ENCODE results near the gene STAT3.

DNA sequence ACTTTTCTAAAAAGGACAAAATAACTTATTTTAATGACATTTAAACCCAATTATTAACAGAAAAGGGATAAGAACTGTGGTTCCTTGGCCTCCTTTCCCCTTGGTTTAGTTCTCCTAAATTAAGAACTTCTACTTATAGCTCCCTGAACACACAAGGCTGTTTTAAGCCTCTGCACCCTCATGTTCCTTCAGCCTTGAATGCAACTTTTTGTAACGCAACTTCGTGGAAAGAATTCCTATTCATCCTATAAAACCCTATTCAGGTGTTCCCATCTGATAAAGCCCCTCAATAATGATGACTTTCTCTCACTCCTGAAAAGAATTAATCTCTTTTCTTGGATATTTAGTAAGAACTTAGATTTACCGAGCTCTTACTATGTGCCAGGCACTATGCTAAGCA, 6.3 kb downstream of the STAT3 start:
- TF ChIP-seq, protein P1, sequence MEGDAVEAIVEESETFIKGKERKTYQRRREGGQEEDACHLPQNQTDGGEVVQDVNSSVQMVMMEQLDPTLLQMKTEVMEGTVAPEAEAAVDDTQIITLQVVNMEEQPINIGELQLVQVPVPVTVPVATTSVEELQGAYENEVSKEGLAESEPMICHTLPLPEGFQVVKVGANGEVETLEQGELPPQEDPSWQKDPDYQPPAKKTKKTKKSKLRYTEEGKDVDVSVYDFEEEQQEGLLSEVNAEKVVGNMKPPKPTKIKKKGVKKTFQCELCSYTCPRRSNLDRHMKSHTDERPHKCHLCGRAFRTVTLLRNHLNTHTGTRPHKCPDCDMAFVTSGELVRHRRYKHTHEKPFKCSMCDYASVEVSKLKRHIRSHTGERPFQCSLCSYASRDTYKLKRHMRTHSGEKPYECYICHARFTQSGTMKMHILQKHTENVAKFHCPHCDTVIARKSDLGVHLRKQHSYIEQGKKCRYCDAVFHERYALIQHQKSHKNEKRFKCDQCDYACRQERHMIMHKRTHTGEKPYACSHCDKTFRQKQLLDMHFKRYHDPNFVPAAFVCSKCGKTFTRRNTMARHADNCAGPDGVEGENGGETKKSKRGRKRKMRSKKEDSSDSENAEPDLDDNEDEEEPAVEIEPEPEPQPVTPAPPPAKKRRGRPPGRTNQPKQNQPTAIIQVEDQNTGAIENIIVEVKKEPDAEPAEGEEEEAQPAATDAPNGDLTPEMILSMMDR (conservative IDR thresholded peaks at IDR 0.05) = no peak
- TF ChIP-seq EZH2 (IDR thresholded peaks at IDR 0.05; ENCODE audit: low read depth) = no peak

Measured in PC-9 (cell line).